GM11168 (cell line): ENCODE data around the gene IFT25.
"Not testable (repeated sequence)": the region's sequence is repeated elsewhere in the genome, so short reads cannot be mapped to it uniquely, and the experiment has no call there.

Source experiments
- in situ Hi-C: fragments of 300-500 bp; cut with MboI; formaldehyde crosslinking; loops from one replicate; pipeline ENCODE4 v1.12.0; 2022; ENCODE audit warnings: low sequenced_read_pairs; ENCODE audit not compliant: unreplicated experiment

The IFT25 gene

DNA sequence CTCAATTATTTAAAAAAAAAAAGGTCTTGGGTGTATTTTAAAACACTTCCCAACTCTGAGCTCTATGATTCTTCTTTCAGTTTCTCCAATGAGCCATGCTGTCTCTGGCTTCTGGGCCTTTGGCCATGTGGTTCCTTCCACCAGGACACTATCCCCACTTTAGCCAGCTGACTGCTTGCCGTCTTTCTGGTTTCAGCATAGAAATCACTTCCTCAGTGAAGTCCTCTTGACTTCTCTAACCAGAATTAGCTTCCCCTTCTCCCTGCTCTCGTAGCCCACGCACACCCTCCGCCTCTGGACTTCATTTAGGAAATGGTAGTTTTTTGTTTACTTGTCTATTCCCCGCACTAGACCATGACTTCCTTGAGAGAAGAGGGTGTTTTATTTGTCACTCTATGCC lies 52.6 kb downstream of the IFT25 start:
- in situ Hi-C loops: no loop called here

DNA sequence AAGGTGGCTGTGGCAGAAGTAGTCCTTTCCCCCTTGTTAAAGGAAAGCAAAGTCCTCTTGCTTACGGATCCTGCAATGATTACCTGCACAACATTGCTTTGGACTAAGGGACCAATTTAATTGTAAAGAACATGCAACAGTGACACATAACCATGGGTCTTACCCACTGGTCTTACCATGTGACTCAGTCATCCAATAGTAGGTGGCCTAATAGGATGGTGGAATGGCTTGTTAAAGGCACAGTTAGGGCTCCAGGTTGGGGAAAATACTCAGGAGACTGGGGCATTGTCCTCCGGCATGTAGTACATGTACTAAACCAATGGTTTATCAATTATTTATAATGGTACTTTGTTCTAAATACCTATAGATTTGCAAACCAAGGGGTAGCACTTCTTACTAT lies 53.8 kb downstream of the IFT25 start:
- in situ Hi-C loops: no loop called here

DNA sequence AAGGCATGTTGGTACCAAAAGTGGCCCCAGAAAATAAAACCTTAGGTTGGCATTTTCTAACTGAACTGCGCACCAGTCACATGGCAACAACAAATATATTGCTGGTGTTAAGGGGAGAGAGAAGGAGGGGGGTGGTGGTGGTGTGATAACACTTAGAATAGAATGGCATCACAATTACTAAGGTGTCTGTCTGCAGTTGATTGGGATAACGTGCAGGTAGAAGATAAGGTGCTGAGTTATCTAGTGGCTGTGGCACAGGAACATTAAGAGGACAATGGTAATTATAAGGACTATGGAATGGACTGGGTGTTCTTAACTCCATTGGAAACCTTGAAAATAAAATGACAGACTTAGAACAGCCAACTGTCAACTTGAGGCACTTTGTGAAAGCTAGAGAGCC lies 54.5 kb downstream of the IFT25 start:
- in situ Hi-C loops: no loop called here

DNA sequence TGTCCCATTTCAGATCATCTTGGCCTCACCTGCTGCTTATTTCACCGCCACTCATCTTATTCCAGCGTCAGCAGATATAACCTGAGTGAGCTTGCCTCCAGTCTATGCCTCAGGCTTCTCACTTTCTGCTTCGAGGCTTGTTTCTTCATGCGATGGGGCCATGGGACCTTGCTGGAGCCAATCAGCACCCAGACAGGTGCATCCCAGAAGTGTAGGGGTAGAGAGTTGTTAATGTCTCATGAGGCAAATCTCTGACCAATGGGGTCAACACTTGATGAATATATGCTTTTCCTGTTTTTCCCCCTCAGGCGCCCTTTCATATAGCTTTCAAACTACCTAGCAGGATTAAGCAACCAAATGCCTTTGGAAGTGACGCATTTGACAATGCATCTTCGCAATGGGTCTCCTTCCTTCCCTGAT lies 55.0 kb downstream of the IFT25 start:
- in situ Hi-C loops: no loop called here

DNA sequence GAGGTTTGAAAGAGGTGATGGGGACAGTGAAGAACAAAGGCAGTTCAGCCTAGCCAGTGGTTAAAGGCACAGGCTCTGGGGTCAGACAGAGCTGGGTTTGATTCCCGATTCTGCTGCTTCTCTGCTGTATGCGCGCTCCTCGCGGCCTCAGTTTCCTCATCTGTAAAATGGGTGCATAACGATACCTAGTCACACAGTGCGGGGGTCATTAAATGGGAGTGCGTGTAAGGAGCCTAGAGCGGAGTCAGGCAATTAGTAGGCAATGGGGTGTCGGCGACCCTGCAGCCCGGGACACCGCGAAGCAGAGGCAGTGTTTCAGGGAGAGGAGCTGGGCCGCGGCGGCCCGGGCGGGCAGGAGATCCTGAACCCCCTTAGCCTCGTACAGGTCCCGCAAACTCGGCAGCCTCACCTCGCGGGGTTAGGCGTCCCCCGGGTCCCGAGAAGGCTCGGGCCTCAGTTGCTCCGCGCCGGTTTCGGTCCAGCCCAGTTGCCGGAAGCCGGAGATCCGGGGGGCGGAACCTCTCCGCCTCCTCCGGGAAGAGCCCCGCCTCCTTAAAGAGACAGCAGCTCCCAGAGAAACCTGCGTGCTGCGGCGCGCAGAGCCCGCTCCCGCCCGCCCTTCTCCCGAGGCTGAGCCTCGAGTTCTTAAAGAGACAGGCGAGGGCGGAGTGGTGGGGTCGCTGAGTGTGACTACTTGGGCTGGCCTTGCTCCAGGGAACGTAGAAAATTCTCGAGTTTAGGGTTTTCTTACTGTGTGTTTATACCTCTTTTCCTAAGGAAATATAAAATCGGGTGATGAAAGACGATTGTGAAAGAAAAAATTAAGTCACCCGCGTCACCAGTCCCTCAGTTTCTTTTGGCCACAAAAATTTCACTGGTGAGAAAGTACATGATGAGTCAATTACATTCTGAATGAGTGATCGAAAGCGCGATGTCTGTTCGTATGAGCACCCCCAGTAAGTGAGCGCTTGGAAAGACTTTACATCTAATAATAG lies 55.9 kb downstream of the IFT25 start, which contains the start of gene YIPF1:
Gene YIPF1, minus strand, starts transcription at position 494 of the 995 bp plus-strand sequence. CDS start 860 bp downstream, outside the sequence.
- in situ Hi-C loops: no loop called here

DNA sequence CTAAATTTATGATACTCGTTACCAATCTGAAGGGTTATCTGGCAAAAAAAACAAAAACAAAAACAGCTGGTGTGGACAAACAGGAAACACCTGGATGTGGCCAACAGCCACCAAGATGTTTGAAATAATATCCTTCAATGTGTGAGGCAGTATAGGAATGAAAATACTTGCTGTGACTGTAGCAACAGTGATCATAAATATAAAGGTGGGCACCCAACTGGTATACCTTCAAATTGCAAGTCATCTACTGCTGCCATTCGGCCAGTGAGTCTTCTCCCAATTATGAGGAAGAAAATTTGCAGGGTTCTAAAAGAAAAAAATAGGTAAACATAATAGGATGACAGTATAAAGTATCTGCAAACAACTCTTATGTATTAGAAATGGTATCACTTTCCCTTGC lies 56.8 kb downstream of the IFT25 start:
- in situ Hi-C loops: no loop called here

DNA sequence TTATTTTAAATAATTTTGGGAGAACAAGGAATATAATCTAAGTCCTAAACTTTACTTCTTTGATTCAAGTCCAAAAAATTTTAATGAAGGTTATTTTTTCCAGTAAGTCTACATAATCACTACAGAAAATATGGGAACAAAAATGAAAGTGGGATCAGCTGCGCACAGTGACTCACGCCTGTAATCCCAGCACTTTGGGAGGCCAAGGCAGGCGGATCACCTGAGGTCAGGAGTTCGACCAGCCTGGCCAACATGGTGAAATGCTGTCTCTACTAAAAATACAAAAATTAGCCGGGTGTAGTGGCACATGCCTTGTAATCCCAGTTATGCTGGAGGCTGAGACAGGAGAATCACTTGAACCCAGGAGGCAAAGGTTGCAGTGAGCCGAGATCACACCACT lies 61.9 kb downstream of the IFT25 start:
- in situ Hi-C loops: not testable (repeated sequence)

DNA sequence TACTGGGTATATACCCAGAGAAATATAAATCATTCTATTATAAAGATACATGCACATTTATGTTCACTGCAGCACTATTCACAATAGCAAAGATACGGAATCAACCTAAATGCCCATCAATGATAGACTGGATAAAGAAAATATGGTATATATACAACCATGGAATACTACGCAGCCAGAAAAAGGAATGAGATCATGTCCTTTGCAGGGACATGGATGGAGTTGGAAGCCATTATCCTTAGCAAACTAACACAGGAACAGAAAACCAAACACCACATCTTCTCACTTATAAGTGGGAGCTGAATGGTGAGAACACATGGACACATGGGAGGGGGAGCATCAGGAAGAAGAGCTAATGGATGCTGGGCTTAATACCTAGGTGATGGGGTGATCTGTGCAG lies 63.6 kb downstream of the IFT25 start:
- in situ Hi-C loops: not testable (repeated sequence)

DNA sequence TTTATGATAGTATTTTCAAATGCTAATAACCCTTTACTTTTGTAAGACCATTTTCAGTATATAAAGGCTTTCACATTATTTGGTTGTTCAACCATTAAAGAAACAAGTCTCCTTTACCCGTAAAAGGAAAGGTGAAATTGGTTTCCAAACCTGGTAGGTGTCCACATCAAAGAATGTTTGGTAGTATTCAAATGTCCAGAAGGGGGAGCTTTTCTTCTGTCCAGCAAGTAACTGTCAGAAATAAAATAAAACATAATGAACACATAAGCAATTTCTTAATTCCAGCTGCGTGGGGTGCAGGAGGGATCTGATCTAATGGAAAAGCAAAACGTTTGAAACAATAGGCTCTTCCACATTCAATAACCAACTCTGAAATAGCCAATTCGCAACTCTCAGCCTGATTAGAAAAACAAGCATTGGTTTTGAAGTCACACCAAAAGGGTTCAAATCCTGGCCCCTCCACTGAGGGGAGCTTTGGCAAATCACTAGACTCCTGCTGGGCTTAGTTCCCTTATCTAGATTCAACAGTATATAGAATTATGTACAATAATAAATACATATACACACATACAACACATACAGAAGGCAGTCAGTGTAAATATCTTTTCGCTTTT lies 66.9 kb downstream of the IFT25 start:
- in situ Hi-C loops: no loop called here

DNA sequence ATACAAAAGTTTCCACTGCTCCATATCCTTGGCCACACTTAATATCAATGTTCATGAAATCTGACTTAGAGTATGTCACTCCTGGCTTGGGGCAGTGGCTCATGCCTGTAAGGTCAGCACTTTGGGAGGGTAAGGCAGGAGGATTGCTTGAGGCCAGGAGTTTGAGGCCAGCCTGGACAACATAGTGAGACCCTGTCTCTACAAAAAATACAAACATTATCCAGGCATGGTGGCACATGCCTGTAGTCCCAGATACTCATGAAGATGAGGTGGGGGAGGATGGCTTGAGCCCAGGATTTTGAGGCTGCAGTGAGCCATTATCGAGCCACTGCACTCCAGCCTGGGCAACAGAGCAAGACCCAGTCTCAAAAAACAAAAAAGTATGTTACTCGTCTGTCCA lies 70.3 kb downstream of the IFT25 start:
- in situ Hi-C loops: not testable (repeated sequence)

DNA sequence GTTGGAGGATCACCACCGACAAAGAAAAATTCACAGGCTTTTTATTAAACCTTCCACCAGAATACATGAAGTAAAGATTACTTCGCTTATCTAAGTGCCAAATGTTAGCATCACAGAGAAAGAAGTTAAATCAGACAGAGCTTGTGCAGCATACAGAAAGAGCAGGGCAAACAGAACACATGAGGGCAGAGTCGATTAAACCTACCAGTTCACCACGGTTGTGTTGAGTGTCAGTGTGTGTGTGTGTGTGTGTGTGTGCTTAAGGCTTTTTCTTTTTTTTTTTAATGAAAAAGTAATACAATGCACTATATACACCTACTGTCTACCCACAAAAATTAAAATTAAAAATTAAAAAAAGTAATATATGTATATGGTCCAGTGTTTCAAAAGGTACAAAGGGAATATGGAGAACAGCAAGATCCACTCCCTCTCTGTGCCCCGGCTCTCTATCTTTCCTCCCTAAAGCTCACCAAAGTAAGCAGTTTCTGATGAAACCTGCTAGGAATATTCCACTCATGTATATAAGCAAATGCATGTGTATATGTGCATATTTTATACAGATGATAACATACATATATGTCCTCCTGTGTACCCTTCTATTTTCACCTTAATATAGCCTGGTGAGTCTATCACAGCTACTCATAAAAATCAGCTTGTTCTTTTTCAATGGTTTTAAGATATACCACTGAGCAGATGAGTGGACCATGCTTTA lies 73.6 kb downstream of the IFT25 start:
- in situ Hi-C loops: no loop called here
